B cell (primary cell): ENCODE data around the gene BOK.

Experiments used
- CTCF ChIP-seq: fragments of 200-600 bp; IDR thresholded peaks from one replicate; pipeline ENCODE4 v1.8.0; 2022; ENCODE audit warnings: antibody characterized with exemption, mild to moderate bottlenecking
- EZH2 ChIP-seq: IDR thresholded peaks from 2 replicates; pipeline ENCODE4 v1.6.1; 2012; ENCODE audit warnings: borderline replicate concordance, low read depth, mild to moderate bottlenecking, moderate library complexity, low read length; ENCODE audit not compliant: insufficient read depth, poor library complexity, severe bottlenecking

- TF ChIP-seq CTCF: no peak
- TF ChIP-seq EZH2: no peak
These were observed 34.7 kb downstream of the BOK start for GRCh38 chr2:241593271-241593670.
